Measurements from ENCODE around the gene ATG7.

DNA sequence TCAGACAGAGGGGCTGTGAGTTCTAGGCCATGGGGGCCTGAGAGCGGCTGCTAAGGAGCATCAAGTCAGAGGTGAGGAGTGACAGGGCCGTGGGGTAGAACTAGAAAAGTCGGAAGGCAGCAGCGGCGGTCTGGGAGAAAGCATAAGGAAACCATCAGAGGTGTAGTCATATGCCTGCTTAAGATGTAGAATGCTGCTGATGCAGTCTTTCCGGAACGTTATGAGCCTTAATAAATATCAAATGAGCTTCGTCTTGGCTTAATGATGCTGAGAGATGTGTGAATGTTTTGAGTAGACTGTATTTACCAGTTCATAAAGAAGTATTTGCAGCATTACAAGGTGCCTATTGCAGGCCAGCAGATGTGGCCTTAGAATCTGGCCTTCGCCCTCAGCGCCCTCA lies 15.2 kb downstream of the ATG7 start:
- no peak for TF ChIP-seq POLR2A (IDR thresholded peaks at IDR 0.05)
- TF ChIP-seq, protein P1, sequence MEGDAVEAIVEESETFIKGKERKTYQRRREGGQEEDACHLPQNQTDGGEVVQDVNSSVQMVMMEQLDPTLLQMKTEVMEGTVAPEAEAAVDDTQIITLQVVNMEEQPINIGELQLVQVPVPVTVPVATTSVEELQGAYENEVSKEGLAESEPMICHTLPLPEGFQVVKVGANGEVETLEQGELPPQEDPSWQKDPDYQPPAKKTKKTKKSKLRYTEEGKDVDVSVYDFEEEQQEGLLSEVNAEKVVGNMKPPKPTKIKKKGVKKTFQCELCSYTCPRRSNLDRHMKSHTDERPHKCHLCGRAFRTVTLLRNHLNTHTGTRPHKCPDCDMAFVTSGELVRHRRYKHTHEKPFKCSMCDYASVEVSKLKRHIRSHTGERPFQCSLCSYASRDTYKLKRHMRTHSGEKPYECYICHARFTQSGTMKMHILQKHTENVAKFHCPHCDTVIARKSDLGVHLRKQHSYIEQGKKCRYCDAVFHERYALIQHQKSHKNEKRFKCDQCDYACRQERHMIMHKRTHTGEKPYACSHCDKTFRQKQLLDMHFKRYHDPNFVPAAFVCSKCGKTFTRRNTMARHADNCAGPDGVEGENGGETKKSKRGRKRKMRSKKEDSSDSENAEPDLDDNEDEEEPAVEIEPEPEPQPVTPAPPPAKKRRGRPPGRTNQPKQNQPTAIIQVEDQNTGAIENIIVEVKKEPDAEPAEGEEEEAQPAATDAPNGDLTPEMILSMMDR (IDR thresholded peaks at IDR 0.05) = no peak
